ENCODE data around the gene PLD6.

DNA sequence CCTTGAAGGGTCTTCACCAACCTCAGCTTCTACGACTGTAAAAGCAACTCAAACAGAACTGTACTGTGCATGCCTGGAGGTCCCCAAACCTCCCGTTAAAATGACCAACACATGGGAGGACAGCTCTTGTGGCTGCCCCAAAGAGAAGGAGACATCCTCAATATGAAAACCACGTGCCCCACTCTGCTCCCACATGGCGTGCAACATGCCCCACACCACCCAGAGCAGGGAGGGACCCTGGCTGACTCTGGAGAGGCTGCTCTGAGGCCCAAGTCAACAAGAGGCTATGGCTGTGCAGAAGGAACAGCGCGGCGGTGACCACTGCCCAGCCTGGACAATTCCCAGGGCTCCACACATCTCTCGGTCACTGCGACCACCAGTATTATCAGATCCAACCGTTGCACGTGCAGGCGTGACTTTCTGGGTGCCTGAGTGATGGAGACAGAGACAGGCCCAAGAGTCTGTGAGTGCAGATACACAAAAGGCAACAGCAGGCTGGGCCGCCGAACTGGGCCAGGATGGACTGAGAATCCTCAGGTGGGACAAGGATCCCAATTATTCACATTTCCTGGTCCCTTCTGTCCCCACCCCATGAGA is 1.4 kb downstream of the PLD6 start:
- TF ChIP-seq ZNF274 (IDR thresholded peaks at IDR 0.05; ENCODE audit: low read depth, low read length) = no peak
- no peak for TF ChIP-seq SUZ12 (IDR thresholded peaks at IDR 0.05; ENCODE audit: extremely low read depth, insufficient read depth, insufficient read length)
- no peak for TF ChIP-seq YY1 (IDR thresholded peaks at IDR 0.05; ENCODE audit: insufficient read depth, insufficient read length)

All from NT2/D1 (cell line).